ENCODE results near the gene CMYA5.
"Not testable (repeated sequence)": the region's sequence is repeated elsewhere in the genome, so short reads cannot be mapped to it uniquely, and the experiment has no call there.

The CMYA5 gene

DNA sequence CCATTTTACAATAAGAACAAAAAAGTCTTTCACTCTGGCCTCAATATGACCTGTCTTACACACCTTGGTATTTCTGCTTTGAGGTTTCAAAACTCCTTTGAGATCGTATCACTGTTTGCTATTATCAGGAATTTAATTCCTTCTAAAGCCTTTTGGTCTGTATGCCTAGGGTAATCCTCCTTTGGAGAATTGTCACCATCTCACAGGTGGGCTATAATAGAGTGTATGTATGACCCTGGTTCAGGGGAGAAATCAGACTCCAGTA lies 13.7 kb downstream of the CMYA5 start:
- H3K4me2 ChIP-seq: no peak overlapping the region
- no peaks in the 10 kb centered on the region for H3K79me2 ChIP-seq (ENCODE audit: insufficient read depth, low read depth)
- H3K4me3 ChIP-seq (IDR thresholded peaks at IDR 0.05; ENCODE audit: insufficient read depth, low read depth, low read length): no peak overlapping the region
- peaks cover 37% of the 10 kb centered on the region for H3K4me1 ChIP-seq (ENCODE audit: low read depth, poor library complexity, severe bottlenecking)
- H3K27me3 ChIP-seq (ENCODE audit: insufficient read depth, low read depth): no peaks in the 10 kb centered on the region
- H3K36me3 ChIP-seq (ENCODE audit: insufficient read depth): no peaks in the 10 kb centered on the region
- no peaks in the 10 kb centered on the region for H4K20me1 ChIP-seq (ENCODE audit: insufficient read depth)
- TF ChIP-seq, protein P1, sequence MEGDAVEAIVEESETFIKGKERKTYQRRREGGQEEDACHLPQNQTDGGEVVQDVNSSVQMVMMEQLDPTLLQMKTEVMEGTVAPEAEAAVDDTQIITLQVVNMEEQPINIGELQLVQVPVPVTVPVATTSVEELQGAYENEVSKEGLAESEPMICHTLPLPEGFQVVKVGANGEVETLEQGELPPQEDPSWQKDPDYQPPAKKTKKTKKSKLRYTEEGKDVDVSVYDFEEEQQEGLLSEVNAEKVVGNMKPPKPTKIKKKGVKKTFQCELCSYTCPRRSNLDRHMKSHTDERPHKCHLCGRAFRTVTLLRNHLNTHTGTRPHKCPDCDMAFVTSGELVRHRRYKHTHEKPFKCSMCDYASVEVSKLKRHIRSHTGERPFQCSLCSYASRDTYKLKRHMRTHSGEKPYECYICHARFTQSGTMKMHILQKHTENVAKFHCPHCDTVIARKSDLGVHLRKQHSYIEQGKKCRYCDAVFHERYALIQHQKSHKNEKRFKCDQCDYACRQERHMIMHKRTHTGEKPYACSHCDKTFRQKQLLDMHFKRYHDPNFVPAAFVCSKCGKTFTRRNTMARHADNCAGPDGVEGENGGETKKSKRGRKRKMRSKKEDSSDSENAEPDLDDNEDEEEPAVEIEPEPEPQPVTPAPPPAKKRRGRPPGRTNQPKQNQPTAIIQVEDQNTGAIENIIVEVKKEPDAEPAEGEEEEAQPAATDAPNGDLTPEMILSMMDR (conservative IDR thresholded peaks at IDR 0.05; ENCODE audit: low read depth, low read length): no peak
- H3K27ac ChIP-seq: no peak overlapping the region
- H3K9ac ChIP-seq: no peak overlapping the region
- no peak overlapping the region for H2AFZ ChIP-seq (ENCODE audit: low read depth)

DNA sequence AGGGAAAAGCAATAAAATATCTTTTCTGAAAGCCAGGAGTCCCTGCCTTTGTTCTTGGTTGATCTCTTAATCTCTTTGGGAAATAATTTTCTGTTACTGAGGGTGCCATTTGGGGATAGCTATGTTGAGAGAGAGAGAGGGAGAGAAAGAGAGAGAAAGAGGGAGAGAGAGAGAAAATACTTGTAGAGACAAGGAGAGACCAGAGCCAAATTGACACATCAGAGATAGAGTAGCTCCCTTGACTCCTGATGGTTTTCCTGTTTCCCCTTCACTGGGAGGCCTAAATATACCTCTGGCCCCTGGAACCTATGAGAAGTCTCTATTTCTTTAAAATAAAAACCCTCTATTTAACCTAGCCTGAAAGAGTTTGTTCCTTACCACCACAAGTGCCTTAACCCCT lies 14.9 kb downstream of the CMYA5 start:
- Histone ChIP-seq H3K9ac (no peak overlapping the region), H3K4me3 (IDR thresholded peaks at IDR 0.05; ENCODE audit: insufficient read depth, low read depth, low read length) (no peak overlapping the region), H4K20me1 (ENCODE audit: insufficient read depth) (no peaks in the 10 kb centered on the region), H3K36me3 (ENCODE audit: insufficient read depth) (no peaks in the 10 kb centered on the region), H3K4me1 (ENCODE audit: low read depth, poor library complexity, severe bottlenecking) (peaks cover 25% of the 10 kb centered on the region), H3K4me2 (no peak overlapping the region), H3K79me2 (ENCODE audit: insufficient read depth, low read depth) (no peaks in the 10 kb centered on the region), H3K27ac (no peak overlapping the region), H2AFZ (ENCODE audit: low read depth) (no peak overlapping the region), H3K27me3 (ENCODE audit: insufficient read depth, low read depth) (no peaks in the 10 kb centered on the region)
- TF ChIP-seq, protein P1 (conservative IDR thresholded peaks at IDR 0.05; ENCODE audit: low read depth, low read length): no peak

DNA sequence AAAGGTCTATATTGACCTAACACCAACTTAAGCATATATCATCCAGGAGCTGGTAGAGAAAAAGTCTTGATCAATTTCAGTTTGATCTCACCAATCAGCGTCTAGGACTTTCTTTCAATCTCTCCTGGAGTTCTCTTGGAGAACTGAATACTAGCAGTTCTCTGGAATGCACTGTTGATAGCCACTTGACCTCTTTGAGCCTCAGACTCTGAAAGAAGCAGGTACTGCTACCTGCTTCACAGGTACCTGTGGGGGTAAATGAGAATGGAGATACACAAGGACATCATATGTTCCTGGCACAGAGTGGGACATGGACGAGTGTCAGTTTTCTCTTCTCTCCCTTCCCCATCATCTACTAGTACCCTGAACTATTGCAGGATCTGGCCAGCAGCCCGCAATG lies 16.0 kb downstream of the CMYA5 start:
- TF ChIP-seq, protein P1 (conservative IDR thresholded peaks at IDR 0.05; ENCODE audit: low read depth, low read length): no peak
- Histone ChIP-seq H3K36me3 (ENCODE audit: insufficient read depth) (no peaks in the 10 kb centered on the region), H3K4me3 (IDR thresholded peaks at IDR 0.05; ENCODE audit: insufficient read depth, low read depth, low read length) (no peak overlapping the region), H3K27me3 (ENCODE audit: insufficient read depth, low read depth) (no peaks in the 10 kb centered on the region), H4K20me1 (ENCODE audit: insufficient read depth) (no peaks in the 10 kb centered on the region), H3K27ac (no peak overlapping the region), H2AFZ (ENCODE audit: low read depth) (no peak overlapping the region), H3K4me2 (no peak overlapping the region), H3K4me1 (ENCODE audit: low read depth, poor library complexity, severe bottlenecking) (peaks cover 14% of the 10 kb centered on the region), H3K79me2 (ENCODE audit: insufficient read depth, low read depth) (no peaks in the 10 kb centered on the region), H3K9ac (no peak overlapping the region)

DNA sequence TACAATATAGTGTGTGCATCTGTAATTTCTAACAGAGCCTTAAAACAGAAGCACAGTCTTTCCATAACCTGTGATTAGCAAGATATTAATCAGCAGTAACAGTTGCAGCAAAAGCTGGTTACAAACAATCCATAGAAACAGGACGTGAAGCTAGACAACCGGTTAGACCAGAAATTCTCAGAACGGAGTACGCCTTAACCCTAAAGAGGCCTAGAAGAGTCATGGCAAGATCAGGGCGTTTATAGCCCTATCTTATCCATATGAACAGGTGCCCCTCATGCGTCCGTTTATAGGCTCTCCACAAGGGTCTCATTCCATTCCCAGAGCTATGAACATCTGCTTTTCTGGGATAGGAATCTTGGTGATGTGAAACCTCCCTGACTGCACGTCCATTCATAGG lies 16.7 kb downstream of the CMYA5 start:
- H3K36me3 ChIP-seq (ENCODE audit: insufficient read depth); H3K27ac ChIP-seq: not testable (repeated sequence)

DNA sequence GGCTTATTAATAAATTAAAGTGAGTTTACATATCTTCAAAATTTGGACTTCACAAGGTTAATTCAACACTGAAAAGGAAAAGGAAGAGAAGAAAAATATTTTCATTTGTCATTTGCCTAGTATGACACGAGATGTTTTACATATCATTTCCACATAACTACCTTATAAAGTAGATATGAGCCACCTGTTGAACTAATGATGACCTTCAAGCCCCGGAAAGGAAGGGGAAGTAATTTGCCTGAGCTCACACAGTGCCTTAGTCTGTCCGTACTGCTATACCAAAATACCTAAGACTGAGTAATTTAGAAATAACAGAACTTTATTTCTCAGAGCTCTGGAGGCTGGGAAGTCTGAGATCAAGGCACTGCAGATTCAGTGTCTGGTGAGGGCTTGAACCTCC lies 17.9 kb downstream of the CMYA5 start:
- Histone ChIP-seq H2AFZ (ENCODE audit: low read depth) (no peak overlapping the region), H3K27ac (no peak overlapping the region), H3K4me2 (no peak overlapping the region), H4K20me1 (ENCODE audit: insufficient read depth) (no peaks in the 10 kb centered on the region), H3K27me3 (ENCODE audit: insufficient read depth, low read depth) (no peaks in the 10 kb centered on the region), H3K4me3 (IDR thresholded peaks at IDR 0.05; ENCODE audit: insufficient read depth, low read depth, low read length) (no peak overlapping the region), H3K9ac (no peak overlapping the region), H3K36me3 (ENCODE audit: insufficient read depth) (no peaks in the 10 kb centered on the region), H3K79me2 (ENCODE audit: insufficient read depth, low read depth) (no peaks in the 10 kb centered on the region), H3K4me1 (ENCODE audit: low read depth, poor library complexity, severe bottlenecking) (peaks cover 6% of the 10 kb centered on the region)
- TF ChIP-seq, protein P1 (conservative IDR thresholded peaks at IDR 0.05; ENCODE audit: low read depth, low read length): no peak

More for the DNA sequence above, 16.7 kb downstream of the CMYA5 start:
- not testable (repeated sequence) for H3K4me3 ChIP-seq (IDR thresholded peaks at IDR 0.05; ENCODE audit: insufficient read depth, low read depth, low read length); H3K4me2 ChIP-seq; H3K9ac ChIP-seq; H2AFZ ChIP-seq (ENCODE audit: low read depth); H4K20me1 ChIP-seq (ENCODE audit: insufficient read depth); H3K27me3 ChIP-seq (ENCODE audit: insufficient read depth, low read depth); H3K4me1 ChIP-seq (ENCODE audit: low read depth, poor library complexity, severe bottlenecking); H3K79me2 ChIP-seq (ENCODE audit: insufficient read depth, low read depth)

Data from KMS-11 (cell line).